HepG2 (cell line): ENCODE data around the gene ATP6V1G3. TPM values are rescaled to one million over a fixed set of nuclear protein-coding genes. Genes with fewer than 3 reads are reported as not detected.
"Not testable (repeated sequence)": the region's sequence is repeated elsewhere in the genome, so short reads cannot be mapped to it uniquely, and the experiment has no call there.

Experiments used
- AHDC1 ChIP-seq: sonication (generic); formaldehyde crosslinking; IDR thresholded peaks from 2 replicates; pipeline ENCODE4 v1.5.1; 2020; ENCODE audit warnings: mild to moderate bottlenecking, missing genetic modification reagents, borderline replicate concordance
- BCL6 ChIP-seq: IDR thresholded peaks from 2 replicates; pipeline ENCODE4 v1.6.1; 2016; ENCODE audit warnings: missing genetic modification reagents, missing compliant biosample characterization
- EP300 ChIP-seq, 3 experiments: sonication (generic) in 1 of 3; formaldehyde crosslinking in 1 of 3; IDR thresholded peaks; 2 replicates each; pipeline versions ENCODE4 v1.5.1 to v1.6.1; 2011 to 2020; ENCODE audit warnings: low read depth in 2 of 3, low read length in 2 of 3, borderline replicate concordance in 1 of 3, improper control_type of control experiment in 1 of 3, mild to moderate bottlenecking in 1 of 3, missing genetic modification reagents in 1 of 3, moderate library complexity in 1 of 3
- FOXP1 ChIP-seq, 2 experiments: fragments of 450-650 bp in 1 of 2; IDR thresholded peaks; 2 replicates each; pipeline ENCODE4 v1.6.1; 2017 to 2018; ENCODE audit warnings: antibody characterized with exemption in 1 of 2
- GATAD2A ChIP-seq: IDR thresholded peaks from 2 replicates; pipeline ENCODE4 v1.6.1; 2016
- HDAC1 ChIP-seq: sonication (generic); formaldehyde crosslinking; IDR thresholded peaks from 2 replicates; pipeline ENCODE4 v1.5.1; 2020; ENCODE audit warnings: mild to moderate bottlenecking, missing genetic modification reagents
- ISL2 ChIP-seq: sonication (generic); formaldehyde crosslinking; IDR thresholded peaks from 2 replicates; pipeline ENCODE4 v1.5.0; 2020; ENCODE audit warnings: missing genetic modification reagents
- NCOA2 ChIP-seq: sonication (generic); formaldehyde crosslinking; IDR thresholded peaks from 2 replicates; pipeline ENCODE4 v1.8.0; 2022; ENCODE audit warnings: inconsistent platforms
- ONECUT2 ChIP-seq: sonication (generic); formaldehyde crosslinking; IDR thresholded peaks from 2 replicates; pipeline ENCODE4 v1.4.0; 2020; ENCODE audit warnings: missing genetic modification reagents
- SOX5 ChIP-seq: IDR thresholded peaks from 2 replicates; pipeline ENCODE4 v1.6.1; 2016; ENCODE audit warnings: borderline replicate concordance
- TCF7 ChIP-seq: sonication (generic); IDR thresholded peaks from 2 replicates; pipeline ENCODE4 v1.6.1; 2016; ENCODE audit warnings: antibody characterized with exemption, low read depth
- ZNF362 ChIP-seq: sonication (generic); formaldehyde crosslinking; IDR thresholded peaks from 2 replicates; pipeline ENCODE4 v1.4.0; 2020; ENCODE audit warnings: missing genetic modification reagents, mild to moderate bottlenecking, borderline replicate concordance
- polyA plus RNA-seq, 8 experiments: library from polyadenylated mRNA; depleted of rRNA in 3 of 8; stranded (reverse) in 7 of 8; unstranded in 1 of 8; fragments of >200 nt; fragmentation: Illumina TruSeq in 4 of 8; extraction: Trizol in 4 of 8; gene quantifications; 2 replicates each; pipeline versions ENCODE4 v1.2.1 to v1.2.3, GENCODE V29; 2011 to 2016; ENCODE audit warnings: low read depth in 4 of 8, missing spikeins in 1 of 8, mixed read lengths in 1 of 8; ENCODE audit not compliant: insufficient read depth in 1 of 8
- total RNA-seq, 5 experiments: library from RNA; depleted of rRNA; stranded (reverse); fragments of >200 nt; fragmentation: Illumina TruSeq; extraction: Trizol; gene quantifications; 2 replicates each; pipeline ENCODE4 v1.2.3, GENCODE V29; 2016; ENCODE audit warnings: low read depth in 1 of 5

Gene ATP6V1G3
- total and polyA plus RNA-seq, 2 of the 13 experiments (the other 11 are each of a cell fraction or from before 2014, with no cell fraction given) = not detected

- TF ChIP-seq AHDC1 (CRISPR knock-in tag) (peak; percentile 51; the same call in 1 of the 2 replicates), TCF7 (peak; percentile 65; the same call in 1 of the 2 replicates), BCL6 (CRISPR knock-in tag) (peak; percentile 79), NCOA2 (0 out of 2 replicates have a peak, but pooled peaks have one; percentile 46), GATAD2A (CRISPR knock-in tag) (peak; percentile 74), SOX5 (peak; percentile 49; the same call in 1 of the 2 replicates), ISL2 (CRISPR knock-in tag) (0 out of 2 replicates have a peak, but pooled peaks have one; percentile 60), ZNF362 (CRISPR knock-in tag) (peak; percentile 45; the same call in 1 of the 2 replicates), HDAC1 (peak; percentile 19; the same call in 1 of the 2 replicates), ONECUT2 (CRISPR knock-in tag) (peak; percentile 47; the same call in 1 of the 2 replicates), FOXP1 (CRISPR knock-in tag; IDR thresholded peaks at IDR 0.05) (peak; percentile 76), EP300 (IDR thresholded peaks at IDR 0.05; ENCODE audit: low read depth in 2 of 2, low read length in 2 of 2) (0 out of 4 replicates have a peak, but pooled peaks of 1 of the 2 experiments have one; percentile 14)
- not testable (repeated sequence) for TF ChIP-seq FOXP1 (IDR thresholded peaks at IDR 0.05); EP300 (CRISPR knock-in tag; IDR thresholded peaks at IDR 0.05; ENCODE audit: borderline replicate concordance)
These were observed 63.1 kb downstream of the ATP6V1G3 start (continued) for GRCh38 chr1:198477354-198477753.

Other genes with a start within 250 kb of the ATP6V1G3 start
- not detected in 2 replicates for gene PTPRC, start 98.4 kb upstream of the ATP6V1G3 start, total RNA-seq (2016; rRNA removed; fragmentation: Illumina TruSeq; extraction: Trizol)
- not detected in 2 replicates for gene PTPRC, start 98.4 kb upstream of the ATP6V1G3 start, polyA plus RNA-seq (2011; rRNA removed)